ENCODE results near the gene SORD.
"Not testable (repeated sequence)": the region's sequence is repeated elsewhere in the genome, so short reads cannot be mapped to it uniquely, and the experiment has no call there.

SORD gene

GRCh38 chr15:45036812-45037781 is 14.1 kb downstream of the SORD start:
- H3K36me3 ChIP-seq (ENCODE audit: low read length); H3F3A ChIP-seq (ENCODE audit: insufficient read depth); H3K9me2 ChIP-seq (replicated peaks; ENCODE audit: insufficient read depth, low read length); H3K27ac ChIP-seq (ENCODE audit: low read depth, low read length); H4K20me1 ChIP-seq (ENCODE audit: low read depth, low read length); H3K4me3 ChIP-seq (ENCODE audit: insufficient read depth, low read length, poor library complexity, severe bottlenecking); H3K27me3 ChIP-seq (ENCODE audit: low read length); H3K79me2 ChIP-seq (ENCODE audit: insufficient read depth, low read length); H3K9me3 ChIP-seq (ENCODE audit: insufficient read depth, low read length); H3K4me2 ChIP-seq (ENCODE audit: low read depth, low read length, poor library complexity, severe bottlenecking); H3K9ac ChIP-seq (ENCODE audit: low read length); H2AFZ ChIP-seq (ENCODE audit: low read depth, low read length, severe bottlenecking): not testable (repeated sequence)
- TF ChIP-seq CTCF (IDR thresholded peaks at IDR 0.05; ENCODE audit: insufficient read depth, low read length, poor library complexity, severe bottlenecking): peak; percentile 55

DNA sequence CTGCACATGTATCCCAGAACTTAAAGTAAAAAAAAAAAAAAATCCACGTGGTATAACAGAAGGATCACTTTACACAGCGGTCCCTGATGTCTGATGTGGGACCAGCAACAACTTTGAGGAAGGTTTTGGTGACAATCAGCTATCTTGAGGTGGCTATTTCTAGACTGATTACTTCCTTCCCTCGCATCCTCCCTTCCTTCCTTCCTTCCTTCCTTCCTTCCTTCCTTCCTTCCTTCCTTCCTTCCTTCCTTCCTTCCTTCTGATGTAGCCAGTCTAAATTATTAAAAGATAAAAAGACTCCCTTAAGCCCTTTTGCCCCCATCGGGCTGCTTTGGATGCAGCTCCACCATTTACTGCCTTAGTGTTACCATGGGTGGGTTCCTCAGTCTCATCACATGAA is 14.9 kb downstream of the SORD start:
- Histone ChIP-seq H3K36me3 (ENCODE audit: low read length) (no peaks in the 10 kb centered on the region), H3K9me2 (replicated peaks; ENCODE audit: insufficient read depth, low read length) (no peaks in the 10 kb centered on the region), H3K79me2 (ENCODE audit: insufficient read depth, low read length) (no peaks in the 10 kb centered on the region), H3F3A (ENCODE audit: insufficient read depth) (no peaks in the 10 kb centered on the region), H3K27me3 (ENCODE audit: low read length) (no peaks in the 10 kb centered on the region), H3K9ac (ENCODE audit: low read length) (no peak overlapping the region), H3K4me2 (ENCODE audit: low read depth, low read length, poor library complexity, severe bottlenecking) (no peak overlapping the region), H2AFZ (ENCODE audit: low read depth, low read length, severe bottlenecking) (no peak overlapping the region), H4K20me1 (ENCODE audit: low read depth, low read length) (no peaks in the 10 kb centered on the region), H3K9me3 (ENCODE audit: insufficient read depth, low read length) (no peaks in the 10 kb centered on the region), H3K27ac (ENCODE audit: low read depth, low read length) (no peak overlapping the region), H3K4me3 (ENCODE audit: insufficient read depth, low read length, poor library complexity, severe bottlenecking) (no peak overlapping the region)
- TF ChIP-seq EZH2phosphoT487 (conservative IDR thresholded peaks at IDR 0.05; ENCODE audit: low read length): no peak
- no peak for TF ChIP-seq CTCF (IDR thresholded peaks at IDR 0.05; ENCODE audit: insufficient read depth, low read length, poor library complexity, severe bottlenecking)

GRCh38 chr15:45040396-45040795 is 17.4 kb downstream of the SORD start:
- not testable (repeated sequence) for H3K9me2 ChIP-seq (replicated peaks; ENCODE audit: insufficient read depth, low read length); H3K4me3 ChIP-seq (ENCODE audit: insufficient read depth, low read length, poor library complexity, severe bottlenecking); H3K36me3 ChIP-seq (ENCODE audit: low read length); H3K9me3 ChIP-seq (ENCODE audit: insufficient read depth, low read length); H3K27ac ChIP-seq (ENCODE audit: low read depth, low read length); H2AFZ ChIP-seq (ENCODE audit: low read depth, low read length, severe bottlenecking); H3K27me3 ChIP-seq (ENCODE audit: low read length); H3K9ac ChIP-seq (ENCODE audit: low read length); H3K4me2 ChIP-seq (ENCODE audit: low read depth, low read length, poor library complexity, severe bottlenecking); H3K79me2 ChIP-seq (ENCODE audit: insufficient read depth, low read length); H3F3A ChIP-seq (ENCODE audit: insufficient read depth); H4K20me1 ChIP-seq (ENCODE audit: low read depth, low read length)

DNA sequence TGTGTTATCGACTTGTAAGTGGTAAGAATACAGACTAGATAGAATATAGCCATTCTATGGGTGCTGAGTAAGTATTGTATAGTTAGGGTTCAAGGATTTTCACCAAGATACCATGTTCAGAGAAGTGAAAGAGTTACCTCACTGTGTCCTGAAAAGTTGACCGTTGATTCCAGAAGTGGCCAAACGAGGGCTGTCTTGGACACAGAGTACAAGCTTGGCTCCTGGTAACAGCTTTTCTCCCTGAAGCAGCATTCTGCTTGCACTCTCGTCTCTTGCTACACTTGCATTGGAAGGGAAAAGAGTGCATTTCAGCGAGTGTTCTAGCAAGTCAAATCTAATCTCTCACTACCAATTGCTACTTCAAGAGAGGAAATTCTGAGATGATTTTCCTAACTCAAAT is 18.5 kb downstream of the SORD start:
- H3F3A ChIP-seq (ENCODE audit: insufficient read depth); H3K4me3 ChIP-seq (ENCODE audit: insufficient read depth, low read length, poor library complexity, severe bottlenecking); H3K27me3 ChIP-seq (ENCODE audit: low read length); H3K9me2 ChIP-seq (replicated peaks; ENCODE audit: insufficient read depth, low read length); H3K36me3 ChIP-seq (ENCODE audit: low read length); H3K27ac ChIP-seq (ENCODE audit: low read depth, low read length); H3K79me2 ChIP-seq (ENCODE audit: insufficient read depth, low read length); H2AFZ ChIP-seq (ENCODE audit: low read depth, low read length, severe bottlenecking); H3K9ac ChIP-seq (ENCODE audit: low read length); H4K20me1 ChIP-seq (ENCODE audit: low read depth, low read length); H3K9me3 ChIP-seq (ENCODE audit: insufficient read depth, low read length); H3K4me2 ChIP-seq (ENCODE audit: low read depth, low read length, poor library complexity, severe bottlenecking): not testable (repeated sequence)

DNA sequence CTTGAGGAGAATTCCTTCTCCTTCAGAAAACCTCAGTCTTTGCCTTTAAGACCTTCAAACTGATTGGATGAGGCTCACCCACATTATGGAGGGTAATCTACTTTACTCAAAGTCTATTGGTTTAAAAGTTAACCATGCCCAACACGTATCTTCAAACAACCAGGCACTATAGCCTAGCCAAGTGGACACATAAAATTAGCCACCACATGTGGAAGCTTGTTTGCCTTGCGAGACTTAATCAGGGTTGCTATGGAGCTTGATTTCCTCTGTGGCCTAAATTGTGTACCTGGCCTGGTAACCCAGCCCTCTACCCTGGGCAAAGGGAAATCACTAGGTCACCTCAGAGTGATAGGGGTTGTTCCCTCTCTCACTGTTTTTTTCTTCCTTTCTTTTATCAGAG is 19.9 kb downstream of the SORD start:
- not testable (repeated sequence) for H3K4me2 ChIP-seq (ENCODE audit: low read depth, low read length, poor library complexity, severe bottlenecking); H3K9me2 ChIP-seq (replicated peaks; ENCODE audit: insufficient read depth, low read length); H3K27ac ChIP-seq (ENCODE audit: low read depth, low read length); H3K36me3 ChIP-seq (ENCODE audit: low read length); H3F3A ChIP-seq (ENCODE audit: insufficient read depth); H3K9me3 ChIP-seq (ENCODE audit: insufficient read depth, low read length); H3K4me3 ChIP-seq (ENCODE audit: insufficient read depth, low read length, poor library complexity, severe bottlenecking); H3K9ac ChIP-seq (ENCODE audit: low read length); H4K20me1 ChIP-seq (ENCODE audit: low read depth, low read length); H3K27me3 ChIP-seq (ENCODE audit: low read length); H2AFZ ChIP-seq (ENCODE audit: low read depth, low read length, severe bottlenecking); H3K79me2 ChIP-seq (ENCODE audit: insufficient read depth, low read length)

DNA sequence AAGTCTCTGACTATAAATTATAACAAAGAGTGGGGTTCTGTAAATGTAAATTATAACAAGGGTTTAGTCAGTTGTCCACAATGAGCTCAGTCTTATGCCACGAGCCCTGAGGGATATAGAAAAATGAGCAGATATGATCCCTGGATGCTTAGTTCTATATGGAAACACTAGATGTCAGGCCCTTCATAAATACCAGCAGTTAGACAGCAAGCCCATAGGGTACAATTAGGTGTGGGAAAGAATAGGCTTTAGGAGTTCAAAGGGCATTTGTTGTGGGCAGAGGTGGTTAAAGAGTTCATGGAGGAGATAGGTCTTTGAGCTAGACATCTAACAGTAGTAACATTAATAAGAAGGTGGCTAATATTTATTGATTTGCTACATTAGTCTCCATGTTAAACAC is 21.3 kb downstream of the SORD start:
- H3K9ac ChIP-seq (ENCODE audit: low read length); H3K27me3 ChIP-seq (ENCODE audit: low read length); H3K4me3 ChIP-seq (ENCODE audit: insufficient read depth, low read length, poor library complexity, severe bottlenecking); H3K36me3 ChIP-seq (ENCODE audit: low read length); H3K27ac ChIP-seq (ENCODE audit: low read depth, low read length); H3K9me3 ChIP-seq (ENCODE audit: insufficient read depth, low read length); H3K4me2 ChIP-seq (ENCODE audit: low read depth, low read length, poor library complexity, severe bottlenecking); H3K9me2 ChIP-seq (replicated peaks; ENCODE audit: insufficient read depth, low read length); H3K79me2 ChIP-seq (ENCODE audit: insufficient read depth, low read length); H4K20me1 ChIP-seq (ENCODE audit: low read depth, low read length); H3F3A ChIP-seq (ENCODE audit: insufficient read depth); H2AFZ ChIP-seq (ENCODE audit: low read depth, low read length, severe bottlenecking): not testable (repeated sequence)
